Measurements from ENCODE around the gene FHL5.

DNA sequence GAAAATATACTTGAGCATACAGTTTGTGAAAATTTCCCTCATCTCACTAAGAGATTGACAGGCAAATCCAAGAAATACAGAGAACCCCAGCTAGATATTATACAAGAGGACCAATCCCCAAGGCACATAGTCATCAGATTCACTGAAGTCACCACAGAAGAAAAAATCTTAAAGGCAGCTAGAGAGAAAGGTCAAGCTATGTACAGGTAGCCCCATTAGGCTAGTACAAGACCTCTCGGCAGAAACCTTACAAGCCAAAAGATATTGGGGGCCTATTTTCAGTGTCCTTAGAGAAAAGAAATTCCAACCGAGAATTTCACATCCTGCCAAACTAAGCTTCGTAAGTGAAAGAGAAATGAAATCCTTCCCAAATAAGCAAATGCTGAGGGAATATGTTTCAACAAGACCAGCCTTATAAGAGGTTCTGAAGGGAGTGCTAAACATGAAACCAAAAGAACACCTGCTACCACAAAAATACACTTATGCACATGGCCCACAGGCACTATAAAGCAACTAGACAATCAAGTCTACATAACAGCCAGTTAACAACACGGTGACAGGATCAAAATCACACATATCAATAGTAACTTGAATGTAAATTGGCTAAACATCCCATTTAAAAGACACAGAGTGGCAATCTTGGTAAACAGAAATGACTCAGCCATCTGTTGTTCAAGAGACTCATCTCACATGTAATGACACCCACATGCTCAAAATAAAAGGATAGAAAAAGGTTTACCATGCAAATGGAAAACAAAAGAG, 96.3 kb downstream of the FHL5 start:
- TF ChIP-seq POLR2A (IDR thresholded peaks at IDR 0.05) (no peak), POLR2AphosphoS5 (IDR thresholded peaks at IDR 0.05) (no peak)

Data from sigmoid colon (tissue), 4 donors.